HEK293 (cell line): ENCODE measurements around the gene SPATA6L.

ENCODE experiments used
- BCL11A ChIP-seq: fragments of 450-650 bp; formaldehyde crosslinking; IDR thresholded peaks from 2 replicates; pipeline ENCODE4 v1.5.1; 2016; ENCODE audit warnings: low read depth, missing biosample characterization, missing genetic modification characterization
- EGR2 ChIP-seq: fragments of 450-650 bp; formaldehyde crosslinking; IDR thresholded peaks from 2 replicates; pipeline ENCODE4 v1.5.1; 2016; ENCODE audit warnings: low read depth, missing biosample characterization, missing genetic modification characterization
- KLF7 ChIP-seq: fragments of 450-650 bp; formaldehyde crosslinking; IDR thresholded peaks from 2 replicates; pipeline ENCODE4 v1.5.1; 2016; ENCODE audit warnings: missing biosample characterization, missing genetic modification characterization, borderline replicate concordance
- MEIS1 ChIP-seq: sonication (generic); formaldehyde crosslinking; IDR thresholded peaks from 2 replicates; pipeline ENCODE4 v1.8.1; 2022; ENCODE audit warnings: missing genetic modification reagents, mild to moderate bottlenecking, borderline replicate concordance
- SP7 ChIP-seq: fragments of 450-650 bp; formaldehyde crosslinking; IDR thresholded peaks from 2 replicates; pipeline ENCODE4 v1.5.1; 2016; ENCODE audit warnings: missing biosample characterization, missing genetic modification characterization
- WT1 ChIP-seq: fragments of 450-650 bp; formaldehyde crosslinking; IDR thresholded peaks from 2 replicates; pipeline ENCODE4 v1.5.1; 2016; ENCODE audit warnings: missing biosample characterization, missing genetic modification characterization
- YY2 ChIP-seq: fragments of 450-650 bp; formaldehyde crosslinking; IDR thresholded peaks from 2 replicates; pipeline ENCODE4 v1.5.1; 2016; ENCODE audit warnings: missing biosample characterization, missing genetic modification characterization
- ZEB2 ChIP-seq: fragments of 450-650 bp; formaldehyde crosslinking; IDR thresholded peaks from 2 replicates; pipeline ENCODE4 v1.5.1; 2016; ENCODE audit warnings: missing biosample characterization, missing genetic modification characterization
- ZNF114 ChIP-seq: fragments of 450-650 bp; formaldehyde crosslinking; IDR thresholded peaks from 2 replicates; pipeline ENCODE4 v1.5.0; 2017; ENCODE audit warnings: missing biosample characterization, missing genetic modification characterization
- ZNF184 ChIP-seq: fragments of 450-650 bp; IDR thresholded peaks from 2 replicates; pipeline ENCODE4 v1.5.1; 2018; ENCODE audit warnings: missing biosample characterization, mild to moderate bottlenecking, missing genetic modification characterization
- ZNF2 ChIP-seq: fragments of 450-650 bp; formaldehyde crosslinking; IDR thresholded peaks from 2 replicates; pipeline ENCODE4 v1.5.1; 2016; ENCODE audit warnings: missing biosample characterization, missing genetic modification characterization
- ZNF335 ChIP-seq: fragments of 450-650 bp; formaldehyde crosslinking; conservative IDR thresholded peaks from 2 replicates; pipeline ENCODE4 v1.5.1; 2016; ENCODE audit warnings: missing biosample characterization, missing genetic modification characterization
- ZNF354C ChIP-seq: fragments of 450-650 bp; formaldehyde crosslinking; IDR thresholded peaks from 2 replicates; pipeline ENCODE4 v1.5.1; 2016; ENCODE audit warnings: missing biosample characterization, missing genetic modification characterization, low read depth, borderline replicate concordance
- ZNF530 ChIP-seq: fragments of 450-650 bp; formaldehyde crosslinking; IDR thresholded peaks from 2 replicates; pipeline ENCODE4 v1.5.1; 2016; ENCODE audit warnings: low read depth, missing biosample characterization, missing genetic modification characterization
- ZNF558 ChIP-seq: fragments of 450-650 bp; formaldehyde crosslinking; IDR thresholded peaks from 2 replicates; pipeline ENCODE4 v1.5.1; 2016; ENCODE audit warnings: missing biosample characterization, missing genetic modification characterization
- ZNF571 ChIP-seq: fragments of 450-650 bp; formaldehyde crosslinking; IDR thresholded peaks from 2 replicates; pipeline ENCODE4 v1.5.0; 2017; ENCODE audit warnings: missing biosample characterization, missing genetic modification characterization
- ZNF664 ChIP-seq: fragments of 450-650 bp; formaldehyde crosslinking; IDR thresholded peaks from 2 replicates; pipeline ENCODE4 v1.5.1; 2016; ENCODE audit warnings: missing biosample characterization, missing genetic modification characterization
- ZNF768 ChIP-seq: fragments of 450-650 bp; formaldehyde crosslinking; IDR thresholded peaks from 2 replicates; pipeline ENCODE4 v1.5.1; 2018; ENCODE audit warnings: missing biosample characterization, mild to moderate bottlenecking, missing genetic modification characterization
- ZNF785 ChIP-seq: fragments of 450-650 bp; formaldehyde crosslinking; IDR thresholded peaks from 2 replicates; pipeline ENCODE4 v1.5.1; 2016; ENCODE audit warnings: missing biosample characterization, missing genetic modification characterization
- TF ChIP-seq, protein P1 (sequence below): fragments of 450-650 bp; formaldehyde crosslinking; IDR thresholded peaks from 2 replicates; pipeline ENCODE4 v1.5.1; 2016; ENCODE audit warnings: missing biosample characterization, missing genetic modification characterization
- TF ChIP-seq, protein P2 (sequence below): fragments of 450-650 bp; formaldehyde crosslinking; IDR thresholded peaks from 2 replicates; pipeline ENCODE4 v1.5.1; 2016; ENCODE audit warnings: missing biosample characterization, missing genetic modification characterization
- TF ChIP-seq, protein P3 (sequence below): fragments of 450-650 bp; IDR thresholded peaks from 2 replicates; pipeline ENCODE4 v1.5.1; 2018; ENCODE audit warnings: missing biosample characterization, mild to moderate bottlenecking, missing genetic modification characterization
- TF ChIP-seq, protein P4 (sequence below): fragments of 450-650 bp; formaldehyde crosslinking; IDR thresholded peaks from 2 replicates; pipeline ENCODE4 v1.5.1; 2016; ENCODE audit warnings: missing biosample characterization, missing genetic modification characterization
- TF ChIP-seq, protein P5 (sequence below): fragments of 450-650 bp; formaldehyde crosslinking; IDR thresholded peaks from 2 replicates; pipeline ENCODE4 v1.5.1; 2016; ENCODE audit warnings: missing biosample characterization, missing genetic modification characterization
- TF ChIP-seq, protein P6 (sequence below): fragments of 450-650 bp; formaldehyde crosslinking; IDR thresholded peaks from 2 replicates; pipeline ENCODE4 v1.5.1; 2016; ENCODE audit warnings: missing biosample characterization, missing genetic modification characterization
- TF ChIP-seq, protein P7 (sequence below): fragments of 450-650 bp; formaldehyde crosslinking; conservative IDR thresholded peaks from 2 replicates; pipeline ENCODE4 v1.5.1; 2016; ENCODE audit warnings: low read depth, missing biosample characterization, missing genetic modification characterization

SPATA6L gene

DNA sequence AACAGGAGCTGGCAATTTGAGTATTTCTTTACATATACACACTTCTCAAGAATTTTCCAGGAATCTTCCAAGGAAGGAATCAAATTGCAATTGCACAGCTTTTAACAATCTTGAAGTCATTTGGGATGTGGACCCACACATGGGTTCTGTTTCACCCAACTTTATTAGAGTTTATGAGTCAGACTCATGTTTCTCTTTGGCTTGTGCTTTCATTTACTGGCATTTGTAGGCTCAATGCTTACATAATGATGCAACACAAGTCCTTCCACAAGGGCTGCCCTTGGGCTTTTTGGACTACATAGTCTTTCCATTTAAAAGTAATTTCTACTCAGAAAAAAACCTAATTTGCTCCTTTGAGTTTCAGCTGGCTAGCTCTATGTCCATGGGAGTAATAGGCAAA, 8.5 kb upstream of the SPATA6L start (continued):
- TF ChIP-seq, protein P1, sequence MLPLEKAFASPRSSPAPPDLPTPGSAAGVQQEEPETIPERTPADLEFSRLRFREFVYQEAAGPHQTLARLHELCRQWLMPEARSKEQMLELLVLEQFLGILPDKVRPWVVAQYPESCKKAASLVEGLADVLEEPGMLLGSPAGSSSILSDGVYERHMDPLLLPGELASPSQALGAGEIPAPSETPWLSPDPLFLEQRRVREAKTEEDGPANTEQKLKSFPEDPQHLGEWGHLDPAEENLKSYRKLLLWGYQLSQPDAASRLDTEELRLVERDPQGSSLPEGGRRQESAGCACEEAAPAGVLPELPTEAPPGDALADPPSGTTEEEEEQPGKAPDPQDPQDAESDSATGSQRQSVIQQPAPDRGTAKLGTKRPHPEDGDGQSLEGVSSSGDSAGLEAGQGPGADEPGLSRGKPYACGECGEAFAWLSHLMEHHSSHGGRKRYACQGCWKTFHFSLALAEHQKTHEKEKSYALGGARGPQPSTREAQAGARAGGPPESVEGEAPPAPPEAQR (tag by site-specific recombination) = no peak
- no peak for TF ChIP-seq KLF7 (tag by site-specific recombination)
- no peak for TF ChIP-seq ZNF785 (tag by site-specific recombination)
- TF ChIP-seq, protein P2, sequence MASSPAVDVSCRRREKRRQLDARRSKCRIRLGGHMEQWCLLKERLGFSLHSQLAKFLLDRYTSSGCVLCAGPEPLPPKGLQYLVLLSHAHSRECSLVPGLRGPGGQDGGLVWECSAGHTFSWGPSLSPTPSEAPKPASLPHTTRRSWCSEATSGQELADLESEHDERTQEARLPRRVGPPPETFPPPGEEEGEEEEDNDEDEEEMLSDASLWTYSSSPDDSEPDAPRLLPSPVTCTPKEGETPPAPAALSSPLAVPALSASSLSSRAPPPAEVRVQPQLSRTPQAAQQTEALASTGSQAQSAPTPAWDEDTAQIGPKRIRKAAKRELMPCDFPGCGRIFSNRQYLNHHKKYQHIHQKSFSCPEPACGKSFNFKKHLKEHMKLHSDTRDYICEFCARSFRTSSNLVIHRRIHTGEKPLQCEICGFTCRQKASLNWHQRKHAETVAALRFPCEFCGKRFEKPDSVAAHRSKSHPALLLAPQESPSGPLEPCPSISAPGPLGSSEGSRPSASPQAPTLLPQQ (tag by site-specific recombination) = peak; percentile 95
- no peak for TF ChIP-seq YY2 (tag by site-specific recombination)
- TF ChIP-seq WT1 (tag by site-specific recombination) = no peak
- TF ChIP-seq MEIS1 (CRISPR knock-in tag) = no peak
- TF ChIP-seq, protein P3, sequence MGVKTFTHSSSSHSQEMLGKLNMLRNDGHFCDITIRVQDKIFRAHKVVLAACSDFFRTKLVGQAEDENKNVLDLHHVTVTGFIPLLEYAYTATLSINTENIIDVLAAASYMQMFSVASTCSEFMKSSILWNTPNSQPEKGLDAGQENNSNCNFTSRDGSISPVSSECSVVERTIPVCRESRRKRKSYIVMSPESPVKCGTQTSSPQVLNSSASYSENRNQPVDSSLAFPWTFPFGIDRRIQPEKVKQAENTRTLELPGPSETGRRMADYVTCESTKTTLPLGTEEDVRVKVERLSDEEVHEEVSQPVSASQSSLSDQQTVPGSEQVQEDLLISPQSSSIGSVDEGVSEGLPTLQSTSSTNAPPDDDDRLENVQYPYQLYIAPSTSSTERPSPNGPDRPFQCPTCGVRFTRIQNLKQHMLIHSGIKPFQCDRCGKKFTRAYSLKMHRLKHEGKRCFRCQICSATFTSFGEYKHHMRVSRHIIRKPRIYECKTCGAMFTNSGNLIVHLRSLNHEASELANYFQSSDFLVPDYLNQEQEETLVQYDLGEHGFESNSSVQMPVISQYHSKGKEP (tag by site-specific recombination) = 0 out of 2 replicates have a peak, but pooled peaks have one; percentile 34
- no peak for TF ChIP-seq ZNF768 (tag by site-specific recombination)
- peak; percentile 63; the same call in 1 of the 2 replicates for TF ChIP-seq ZEB2 (tag by site-specific recombination)
- TF ChIP-seq ZNF558 = peak; percentile 66
- TF ChIP-seq ZNF354C = no peak
- no peak for TF ChIP-seq ZNF184 (tag by site-specific recombination)
- TF ChIP-seq, protein P4, sequence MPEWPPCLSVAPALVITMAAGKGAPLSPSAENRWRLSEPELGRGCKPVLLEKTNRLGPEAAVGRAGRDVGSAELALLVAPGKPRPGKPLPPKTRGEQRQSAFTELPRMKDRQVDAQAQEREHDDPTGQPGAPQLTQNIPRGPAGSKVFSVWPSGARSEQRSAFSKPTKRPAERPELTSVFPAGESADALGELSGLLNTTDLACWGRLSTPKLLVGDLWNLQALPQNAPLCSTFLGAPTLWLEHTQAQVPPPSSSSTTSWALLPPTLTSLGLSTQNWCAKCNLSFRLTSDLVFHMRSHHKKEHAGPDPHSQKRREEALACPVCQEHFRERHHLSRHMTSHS = no peak
- no peak for TF ChIP-seq ZNF114 (tag by site-specific recombination)
- TF ChIP-seq BCL11A (tag by site-specific recombination) = no peak
- no peak for TF ChIP-seq ZNF530
- no peak for TF ChIP-seq ZNF571 (tag by site-specific recombination)
- TF ChIP-seq EGR2 (tag by site-specific recombination) = no peak
- TF ChIP-seq, protein P5, sequence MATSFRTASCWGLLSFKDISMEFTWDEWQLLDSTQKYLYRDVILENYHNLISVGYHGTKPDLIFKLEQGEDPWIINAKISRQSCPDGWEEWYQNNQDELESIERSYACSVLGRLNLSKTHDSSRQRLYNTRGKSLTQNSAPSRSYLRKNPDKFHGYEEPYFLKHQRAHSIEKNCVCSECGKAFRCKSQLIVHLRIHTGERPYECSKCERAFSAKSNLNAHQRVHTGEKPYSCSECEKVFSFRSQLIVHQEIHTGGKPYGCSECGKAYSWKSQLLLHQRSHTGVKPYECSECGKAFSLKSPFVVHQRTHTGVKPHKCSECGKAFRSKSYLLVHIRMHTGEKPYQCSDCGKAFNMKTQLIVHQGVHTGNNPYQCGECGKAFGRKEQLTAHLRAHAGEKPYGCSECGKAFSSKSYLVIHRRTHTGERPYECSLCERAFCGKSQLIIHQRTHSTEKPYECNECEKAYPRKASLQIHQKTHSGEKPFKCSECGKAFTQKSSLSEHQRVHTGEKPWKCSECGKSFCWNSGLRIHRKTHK = no peak
- TF ChIP-seq, protein P6, sequence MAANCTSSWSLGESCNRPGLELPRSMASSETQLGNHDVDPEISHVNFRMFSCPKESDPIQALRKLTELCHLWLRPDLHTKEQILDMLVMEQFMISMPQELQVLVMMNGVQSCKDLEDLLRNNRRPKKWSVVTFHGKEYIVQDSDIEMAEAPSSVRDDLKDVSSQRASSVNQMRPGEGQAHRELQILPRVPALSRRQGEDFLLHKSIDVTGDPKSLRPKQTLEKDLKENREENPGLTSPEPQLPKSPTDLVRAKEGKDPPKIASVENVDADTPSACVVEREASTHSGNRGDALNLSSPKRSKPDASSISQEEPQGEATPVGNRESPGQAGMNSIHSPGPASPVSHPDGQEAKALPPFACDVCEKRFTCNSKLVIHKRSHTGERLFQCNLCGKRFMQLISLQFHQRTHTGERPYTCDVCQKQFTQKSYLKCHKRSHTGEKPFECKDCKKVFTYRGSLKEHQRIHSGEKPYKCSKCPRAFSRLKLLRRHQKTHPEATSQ = no peak
- TF ChIP-seq ZNF2 (tag by site-specific recombination) = no peak
- TF ChIP-seq ZNF335 = peak; percentile 41; the same call in 1 of the 2 replicates
- no peak for TF ChIP-seq SP7
- no peak for TF ChIP-seq ZNF664 (tag by site-specific recombination)
- TF ChIP-seq, protein P7, sequence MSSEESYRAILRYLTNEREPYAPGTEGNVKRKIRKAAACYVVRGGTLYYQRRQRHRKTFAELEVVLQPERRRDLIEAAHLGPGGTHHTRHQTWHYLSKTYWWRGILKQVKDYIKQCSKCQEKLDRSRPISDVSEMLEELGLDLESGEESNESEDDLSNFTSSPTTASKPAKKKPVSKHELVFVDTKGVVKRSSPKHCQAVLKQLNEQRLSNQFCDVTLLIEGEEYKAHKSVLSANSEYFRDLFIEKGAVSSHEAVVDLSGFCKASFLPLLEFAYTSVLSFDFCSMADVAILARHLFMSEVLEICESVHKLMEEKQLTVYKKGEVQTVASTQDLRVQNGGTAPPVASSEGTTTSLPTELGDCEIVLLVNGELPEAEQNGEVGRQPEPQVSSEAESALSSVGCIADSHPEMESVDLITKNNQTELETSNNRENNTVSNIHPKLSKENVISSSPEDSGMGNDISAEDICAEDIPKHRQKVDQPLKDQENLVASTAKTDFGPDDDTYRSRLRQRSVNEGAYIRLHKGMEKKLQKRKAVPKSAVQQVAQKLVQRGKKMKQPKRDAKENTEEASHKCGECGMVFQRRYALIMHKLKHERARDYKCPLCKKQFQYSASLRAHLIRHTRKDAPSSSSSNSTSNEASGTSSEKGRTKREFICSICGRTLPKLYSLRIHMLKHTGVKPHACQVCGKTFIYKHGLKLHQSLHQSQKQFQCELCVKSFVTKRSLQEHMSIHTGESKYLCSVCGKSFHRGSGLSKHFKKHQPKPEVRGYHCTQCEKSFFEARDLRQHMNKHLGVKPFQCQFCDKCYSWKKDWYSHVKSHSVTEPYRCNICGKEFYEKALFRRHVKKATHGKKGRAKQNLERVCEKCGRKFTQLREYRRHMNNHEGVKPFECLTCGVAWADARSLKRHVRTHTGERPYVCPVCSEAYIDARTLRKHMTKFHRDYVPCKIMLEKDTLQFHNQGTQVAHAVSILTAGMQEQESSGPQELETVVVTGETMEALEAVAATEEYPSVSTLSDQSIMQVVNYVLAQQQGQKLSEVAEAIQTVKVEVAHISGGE (tag by site-specific recombination) = no peak
